Measurements from ENCODE around the gene HCFC1R1.
"Not testable (repeated sequence)": the region's sequence is repeated elsewhere in the genome, so short reads cannot be mapped to it uniquely, and the experiment has no call there.

DNA sequence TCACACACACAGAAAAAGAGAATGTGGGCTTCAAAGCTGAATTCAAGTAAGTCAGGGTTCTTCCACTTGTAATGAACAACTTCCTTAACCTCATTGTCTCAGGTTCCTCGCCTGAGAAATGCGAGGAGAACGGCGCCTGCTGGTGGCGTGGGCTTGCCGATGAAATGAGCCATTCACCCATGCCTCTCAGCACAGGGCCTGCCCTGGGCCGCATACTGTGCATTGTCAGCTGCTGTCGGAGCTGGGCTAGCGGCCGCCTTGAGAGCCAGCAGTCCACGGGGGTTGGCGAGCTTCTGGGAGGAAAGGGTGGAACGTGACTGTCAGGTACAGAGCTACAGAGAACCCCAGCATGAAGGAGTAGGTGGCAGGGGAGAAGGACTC is 29.6 kb upstream of the HCFC1R1 start:
- not testable (repeated sequence) for TF ChIP-seq CTCF (IDR thresholded peaks at IDR 0.05; ENCODE audit: poor library complexity); EZH2 (IDR thresholded peaks at IDR 0.05; ENCODE audit: borderline replicate concordance); EZH2phosphoT487 (IDR thresholded peaks at IDR 0.05; ENCODE audit: low read depth, severe bottlenecking, unreplicated experiment)

All from hepatocyte (in vitro differentiated cells).